Spleen (tissue), 7 donors: Measurements from ENCODE around the gene SLAMF7.
A peak's percentile ranks its signal among the peaks of the same experiment; 100 is the strongest.

Experiments
- CTCF ChIP-seq, 11 experiments: fragments of 200-600 bp in 7 of 11; fragments of 450-650 bp in 4 of 11; sonication (generic) in 4 of 11; IDR thresholded peaks in 8 of 11; conservative IDR thresholded peaks in 3 of 11; 1 replicate in 7 of 11; 2 replicates in 4 of 11; pipeline versions ENCODE4 v1.4.0 to v1.8.0; 2016 to 2021; ENCODE audit warnings: antibody characterized with exemption in 11 of 11, inconsistent platforms in 4 of 11, mild to moderate bottlenecking in 1 of 11
- POLR2A ChIP-seq, 3 donors: fragments of 450-650 bp; IDR thresholded peaks; one replicate each; pipeline ENCODE4 v1.5.1; 2017; ENCODE audit warnings: antibody characterized with exemption in 3 of 3, mild to moderate bottlenecking in 1 of 3
- donor health status: DM: no; HTN: no; CAD: no; lungs with moderate emphysema.
- donor health status: DM: no; HTN: no; CAD: no.
- donor health status: DM: no; HTN: no; CAD: no.

DNA sequence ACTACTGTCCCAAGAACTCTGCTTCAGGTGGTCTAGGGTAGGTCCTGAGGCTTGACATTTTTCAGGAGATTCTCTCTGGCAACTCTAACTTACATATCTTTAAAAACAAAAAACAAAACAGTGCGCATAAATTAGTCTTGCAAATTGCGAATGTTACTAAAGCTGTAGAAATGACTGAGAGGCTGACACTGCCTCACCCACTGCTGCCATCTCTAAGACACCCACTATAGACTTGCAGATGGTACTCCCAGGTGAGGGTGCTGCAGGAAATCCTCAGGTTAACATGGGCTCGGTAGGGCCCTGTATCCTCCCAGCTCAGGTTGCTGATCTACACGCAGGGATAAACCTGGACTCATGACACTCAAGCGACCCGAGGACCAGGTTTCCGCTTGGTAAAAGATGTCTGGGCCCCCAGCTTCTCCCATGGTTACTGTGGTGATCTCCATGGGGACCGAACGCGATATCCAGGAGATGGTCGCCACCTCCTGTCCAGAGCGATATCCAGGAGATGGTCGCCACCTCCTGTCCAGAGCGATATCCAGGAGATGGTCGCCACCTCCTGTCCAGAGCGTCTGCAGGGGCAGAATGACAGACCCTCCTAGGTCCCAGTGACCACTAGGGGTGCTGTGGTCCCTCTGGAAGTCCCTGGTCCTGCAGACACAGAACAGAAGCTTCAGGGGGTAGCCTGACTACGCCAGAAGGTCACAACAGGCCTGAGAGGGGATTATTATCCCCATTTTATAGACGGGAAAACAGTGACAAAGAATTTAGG lies 40.8 kb downstream of the SLAMF7 start:
- TF ChIP-seq CTCF (IDR thresholded peaks at IDR 0.05 in 8 of 11, conservative IDR thresholded peaks at IDR 0.05 in 3 of 11) (peak in 7 of 11 experiments; percentile 18 to 58 (median 54)), POLR2A (IDR thresholded peaks at IDR 0.05) (no peak)
